ENCODE results near the gene STK33.

DNA sequence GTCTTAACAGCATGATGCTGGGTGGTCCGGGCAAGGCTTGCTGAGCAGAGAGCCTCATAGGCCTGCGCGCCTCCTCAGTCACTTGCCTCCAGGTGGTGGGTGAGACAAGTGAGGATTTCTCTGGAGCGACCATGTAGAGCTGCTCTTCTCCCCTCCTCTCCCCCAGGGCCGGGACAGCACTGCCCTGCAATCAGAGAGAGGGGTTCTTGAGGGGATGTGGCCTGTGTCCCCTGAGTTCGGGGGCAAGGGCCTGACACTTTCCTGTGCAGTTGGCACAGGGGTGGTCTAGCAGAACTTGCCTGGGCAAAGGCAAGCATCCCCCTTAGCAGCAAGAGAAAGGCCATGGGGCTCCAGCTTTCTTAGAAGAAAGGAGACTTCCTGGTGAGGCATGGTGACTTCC is 234.5 kb downstream of the STK33 start:
- TF ChIP-seq, protein P1, sequence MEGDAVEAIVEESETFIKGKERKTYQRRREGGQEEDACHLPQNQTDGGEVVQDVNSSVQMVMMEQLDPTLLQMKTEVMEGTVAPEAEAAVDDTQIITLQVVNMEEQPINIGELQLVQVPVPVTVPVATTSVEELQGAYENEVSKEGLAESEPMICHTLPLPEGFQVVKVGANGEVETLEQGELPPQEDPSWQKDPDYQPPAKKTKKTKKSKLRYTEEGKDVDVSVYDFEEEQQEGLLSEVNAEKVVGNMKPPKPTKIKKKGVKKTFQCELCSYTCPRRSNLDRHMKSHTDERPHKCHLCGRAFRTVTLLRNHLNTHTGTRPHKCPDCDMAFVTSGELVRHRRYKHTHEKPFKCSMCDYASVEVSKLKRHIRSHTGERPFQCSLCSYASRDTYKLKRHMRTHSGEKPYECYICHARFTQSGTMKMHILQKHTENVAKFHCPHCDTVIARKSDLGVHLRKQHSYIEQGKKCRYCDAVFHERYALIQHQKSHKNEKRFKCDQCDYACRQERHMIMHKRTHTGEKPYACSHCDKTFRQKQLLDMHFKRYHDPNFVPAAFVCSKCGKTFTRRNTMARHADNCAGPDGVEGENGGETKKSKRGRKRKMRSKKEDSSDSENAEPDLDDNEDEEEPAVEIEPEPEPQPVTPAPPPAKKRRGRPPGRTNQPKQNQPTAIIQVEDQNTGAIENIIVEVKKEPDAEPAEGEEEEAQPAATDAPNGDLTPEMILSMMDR (IDR thresholded peaks at IDR 0.05) = no peak
- TF ChIP-seq POLR2A (IDR thresholded peaks at IDR 0.05) (no peak), POLR2AphosphoS5 (IDR thresholded peaks at IDR 0.05; ENCODE audit: insufficient read depth in 1 of 2, low read depth in 1 of 2) (no peak)

Data from vagina (tissue), 2 donors.